ENCODE results near the gene DCAF8L2. TPM values are rescaled to one million over a fixed set of nuclear protein-coding genes. Genes with fewer than 3 reads are reported as not detected.
"Not testable (repeated sequence)": the region's sequence is repeated elsewhere in the genome, so short reads cannot be mapped to it uniquely, and the experiment has no call there.

Gene DCAF8L2
- not detected for total RNA-seq
- polyA plus RNA-seq = not detected
- long read RNA-seq, donor 1 = 0 reads
- long read RNA-seq, donor 2 = 0 reads
- long read RNA-seq, donor 3 = 0 reads
- long read RNA-seq, donor 4 = 0 reads

- Histone ChIP-seq H3K27me3 (ENCODE audit: control insufficient read depth, insufficient read depth) (no peaks in the 10 kb centered on the region), H3K4me3 (ENCODE audit: low read length) (no peak within 1 kb of the TSS), H3K27ac (ENCODE audit: low read length) (no peak within 1 kb of the TSS), H3K9me3 (ENCODE audit: control insufficient read depth, low read length) (no peaks in the 10 kb centered on the region), H3K4me1 (ENCODE audit: control insufficient read depth, insufficient read depth, low read length) (no peaks in the 10 kb centered on the region)
- intact Hi-C loops (cut with DNase I) = no loop called here
- no peak for DNase-seq
- no peak for ATAC-seq
- WGBS = 74% methylated on average over 7 of the region's 7 CpGs
Observed at GRCh38 chrX:27590044-27590443, at the start of gene DCAF8L2. DCAF8L2 (plus strand) TSS chrX:27590344; CDS start chrX:27746896, 156,552 bp downstream.

- H3K4me3 ChIP-seq (ENCODE audit: low read length); H3K27ac ChIP-seq (ENCODE audit: low read length); H3K9me3 ChIP-seq (ENCODE audit: control insufficient read depth, low read length); intact Hi-C loops (cut with DNase I); H3K27me3 ChIP-seq (ENCODE audit: control insufficient read depth, insufficient read depth); DNase-seq; ATAC-seq; H3K4me1 ChIP-seq (ENCODE audit: control insufficient read depth, insufficient read depth, low read length): not testable (repeated sequence)
- WGBS = 98% methylated on average over 6 of the region's 6 CpGs
Observed at GRCh38 chrX:27541161-27541560, 49.0 kb upstream of the DCAF8L2 start.

GRCh38 chrX:27548624-27549023, 41.5 kb upstream of the DCAF8L2 start:
- no peaks in the 10 kb centered on the region for H3K9me3 ChIP-seq (ENCODE audit: control insufficient read depth, low read length)
- ATAC-seq (no peak), DNase-seq (no peak)
- H3K27ac ChIP-seq (ENCODE audit: low read length) = no peak overlapping the region
- intact Hi-C loops (cut with DNase I) = no loop called here
- 94% methylated on average over 4 of the region's 4 CpGs for WGBS
- H3K4me3 ChIP-seq (ENCODE audit: low read length) = no peak overlapping the region
- no peaks in the 10 kb centered on the region for H3K27me3 ChIP-seq (ENCODE audit: control insufficient read depth, insufficient read depth)
- H3K4me1 ChIP-seq (ENCODE audit: control insufficient read depth, insufficient read depth, low read length) = no peaks in the 10 kb centered on the region

- no peak overlapping the region for H3K27ac ChIP-seq (ENCODE audit: low read length)
- DNase-seq (no peak), ATAC-seq (no peak)
- no peak overlapping the region for H3K4me3 ChIP-seq (ENCODE audit: low read length)
- no peaks in the 10 kb centered on the region for H3K27me3 ChIP-seq (ENCODE audit: control insufficient read depth, insufficient read depth)
- WGBS = 68% methylated on average over 1 of the region's 1 CpG
- intact Hi-C loops (cut with DNase I) = no loop called here
- H3K4me1 ChIP-seq (ENCODE audit: control insufficient read depth, insufficient read depth, low read length) = no peaks in the 10 kb centered on the region
- H3K9me3 ChIP-seq (ENCODE audit: control insufficient read depth, low read length) = no peaks in the 10 kb centered on the region
Observed at GRCh38 chrX:27549688-27550087, 40.5 kb upstream of the DCAF8L2 start.

GRCh38 chrX:27555514-27555913, 34.6 kb upstream of the DCAF8L2 start:
- Histone ChIP-seq H3K27me3 (ENCODE audit: control insufficient read depth, insufficient read depth) (no peaks in the 10 kb centered on the region), H3K4me3 (ENCODE audit: low read length) (no peak overlapping the region), H3K4me1 (ENCODE audit: control insufficient read depth, insufficient read depth, low read length) (no peaks in the 10 kb centered on the region), H3K9me3 (ENCODE audit: control insufficient read depth, low read length) (no peaks in the 10 kb centered on the region), H3K27ac (ENCODE audit: low read length) (no peak overlapping the region)
- WGBS = 42% methylated on average over 3 of the region's 3 CpGs
- DNase-seq (no peak), ATAC-seq (peak in 1 of 2 donors; percentile 21)
- intact Hi-C loops (cut with DNase I) = no loop called here

GRCh38 chrX:27565992-27566391, 24.2 kb upstream of the DCAF8L2 start:
- Histone ChIP-seq H3K4me3 (ENCODE audit: low read length) (no peak overlapping the region), H3K4me1 (ENCODE audit: control insufficient read depth, insufficient read depth, low read length) (no peaks in the 10 kb centered on the region), H3K27ac (ENCODE audit: low read length) (no peak overlapping the region), H3K9me3 (ENCODE audit: control insufficient read depth, low read length) (no peaks in the 10 kb centered on the region), H3K27me3 (ENCODE audit: control insufficient read depth, insufficient read depth) (no peaks in the 10 kb centered on the region)
- peak; percentile 81 to 83 for ATAC-seq
- peak in 2 of 3 donors; percentile 34 to 40 for DNase-seq
- WGBS = 12% methylated on average over 5 of the region's 5 CpGs
- intact Hi-C loops (cut with DNase I) = no loop called here

GRCh38 chrX:27571164-27571563, 19.0 kb upstream of the DCAF8L2 start:
- H3K27me3 ChIP-seq (ENCODE audit: control insufficient read depth, insufficient read depth) = no peaks in the 10 kb centered on the region
- H3K9me3 ChIP-seq (ENCODE audit: control insufficient read depth, low read length) = no peaks in the 10 kb centered on the region
- H3K4me1 ChIP-seq (ENCODE audit: control insufficient read depth, insufficient read depth, low read length) = no peaks in the 10 kb centered on the region
- intact Hi-C loops (cut with DNase I) = no loop called here
- DNase-seq = no peak
- H3K4me3 ChIP-seq (ENCODE audit: low read length) = no peak overlapping the region
- H3K27ac ChIP-seq (ENCODE audit: low read length) = no peak overlapping the region
- no peak for ATAC-seq
- 92% methylated on average over 2 of the region's 2 CpGs for WGBS

- Histone ChIP-seq H3K4me3 (ENCODE audit: low read length) (no peak overlapping the region), H3K9me3 (ENCODE audit: control insufficient read depth, low read length) (no peaks in the 10 kb centered on the region), H3K27ac (ENCODE audit: low read length) (no peak overlapping the region), H3K27me3 (ENCODE audit: control insufficient read depth, insufficient read depth) (no peaks in the 10 kb centered on the region), H3K4me1 (ENCODE audit: control insufficient read depth, insufficient read depth, low read length) (no peaks in the 10 kb centered on the region)
- DNase-seq (no peak), ATAC-seq (no peak)
- intact Hi-C loops (cut with DNase I) = no loop called here
Observed at GRCh38 chrX:27575565-27575964, 14.6 kb upstream of the DCAF8L2 start.

GRCh38 chrX:27583976-27584375, 6.2 kb upstream of the DCAF8L2 start:
- Histone ChIP-seq H3K4me3 (ENCODE audit: low read length) (no peak overlapping the region), H3K27ac (ENCODE audit: low read length) (no peak overlapping the region), H3K9me3 (ENCODE audit: control insufficient read depth, low read length) (no peaks in the 10 kb centered on the region), H3K27me3 (ENCODE audit: control insufficient read depth, insufficient read depth) (no peaks in the 10 kb centered on the region), H3K4me1 (ENCODE audit: control insufficient read depth, insufficient read depth, low read length) (no peaks in the 10 kb centered on the region)
- intact Hi-C loops (cut with DNase I) = no loop called here
- WGBS = 70% methylated on average over 1 of the region's 1 CpG
- ATAC-seq (no peak), DNase-seq (no peak)

GRCh38 chrX:27591938-27592337, 1.8 kb downstream of the DCAF8L2 start:
- intact Hi-C loops (cut with DNase I) = no loop called here
- peak in 1 of 3 donors; percentile 25 for DNase-seq
- ATAC-seq = no peak
- H3K27ac ChIP-seq (ENCODE audit: low read length) = no peak overlapping the region
- H3K27me3 ChIP-seq (ENCODE audit: control insufficient read depth, insufficient read depth) = no peaks in the 10 kb centered on the region
- no peaks in the 10 kb centered on the region for H3K9me3 ChIP-seq (ENCODE audit: control insufficient read depth, low read length)
- WGBS = 85% methylated on average over 15 of the region's 15 CpGs
- no peak overlapping the region for H3K4me3 ChIP-seq (ENCODE audit: low read length)
- no peaks in the 10 kb centered on the region for H3K4me1 ChIP-seq (ENCODE audit: control insufficient read depth, insufficient read depth, low read length)

- Histone ChIP-seq H3K27ac (ENCODE audit: low read length) (no peak overlapping the region), H3K9me3 (ENCODE audit: control insufficient read depth, low read length) (no peaks in the 10 kb centered on the region), H3K4me1 (ENCODE audit: control insufficient read depth, insufficient read depth, low read length) (no peaks in the 10 kb centered on the region), H3K4me3 (ENCODE audit: low read length) (no peak overlapping the region), H3K27me3 (ENCODE audit: control insufficient read depth, insufficient read depth) (no peaks in the 10 kb centered on the region)
- ATAC-seq = no peak
- WGBS = 94% methylated on average over 2 of the region's 2 CpGs
- no peak for DNase-seq
- intact Hi-C loops (cut with DNase I) = no loop called here
Observed at GRCh38 chrX:27597508-27597907, 7.4 kb downstream of the DCAF8L2 start.

- DNase-seq (peak in 2 of 3 donors; percentile 32 to 40), ATAC-seq (peak in 1 of 2 donors; percentile 86)
- Histone ChIP-seq H3K4me1 (ENCODE audit: control insufficient read depth, insufficient read depth, low read length) (no peaks in the 10 kb centered on the region), H3K27me3 (ENCODE audit: control insufficient read depth, insufficient read depth) (no peaks in the 10 kb centered on the region), H3K4me3 (ENCODE audit: low read length) (no peak overlapping the region), H3K27ac (ENCODE audit: low read length) (no peak overlapping the region), H3K9me3 (ENCODE audit: control insufficient read depth, low read length) (no peaks in the 10 kb centered on the region)
- intact Hi-C loops (cut with DNase I) = no loop called here
- 39% methylated on average over 9 of the region's 9 CpGs for WGBS
Observed at GRCh38 chrX:27598312-27598711, 8.2 kb downstream of the DCAF8L2 start.
